Activated CD8-positive, alpha-beta memory T cell treated with anti-CD3 and anti-CD28 coated beads, Interleukin-2, amount 10 ng/mL, durations not matched to agents 7 days and 5 days (primary cell): ENCODE results near the gene GNG12. TPM values are rescaled to one million over a fixed set of nuclear protein-coding genes. Genes with fewer than 3 reads are reported as not detected.

ENCODE experiments used
- ATAC-seq: fragments of 150-1000 bp; cut with Tn5 transposase; one replicate; pipeline ENCODE4 v1.10.0; 2021; ENCODE audit warnings: moderate library complexity
- CTCF ChIA-PET: fragments of 350-600 bp; sonication (Branson Sonifier 250); formaldehyde crosslinking; loops from one replicate; lab custom pipeline; 2021; ENCODE audit warnings: antibody characterized with exemption; lab: Charles Lee
- DNase-seq: peaks from one replicate; pipeline ENCODE4 v3.0.0-alpha.2; 2020
- H3K27ac Mint-ChIP-seq: one replicate; pipeline ENCODE4 v1.8.0; 2021; ENCODE audit warnings: mild to moderate bottlenecking, mixed read lengths
- H3K27me3 Mint-ChIP-seq: one replicate; pipeline ENCODE4 v1.8.0; 2021; ENCODE audit warnings: mixed read lengths
- H3K36me3 Mint-ChIP-seq: one replicate; pipeline ENCODE4 v1.8.0; 2021; ENCODE audit warnings: mild to moderate bottlenecking, mixed read lengths
- H3K4me1 Mint-ChIP-seq: one replicate; pipeline ENCODE4 v1.8.0; 2021; ENCODE audit warnings: mixed read lengths
- H3K4me3 Mint-ChIP-seq: one replicate; pipeline ENCODE4 v1.8.0; 2021; ENCODE audit warnings: mild to moderate bottlenecking, moderate library complexity, mixed read lengths
- H3K9me3 Mint-ChIP-seq: one replicate; pipeline ENCODE4 v1.8.0; 2022; ENCODE audit warnings: low read depth, mixed read lengths
- total RNA-seq, 2 experiments: library from RNA; stranded (reverse); gene quantifications; one replicate each; pipeline ENCODE4 v1.2.3, GENCODE V29; 2021

Gene GNG12
- total RNA-seq, 2 experiments from 2014 or later = 0.33 TPM; not detected in 1

DNA sequence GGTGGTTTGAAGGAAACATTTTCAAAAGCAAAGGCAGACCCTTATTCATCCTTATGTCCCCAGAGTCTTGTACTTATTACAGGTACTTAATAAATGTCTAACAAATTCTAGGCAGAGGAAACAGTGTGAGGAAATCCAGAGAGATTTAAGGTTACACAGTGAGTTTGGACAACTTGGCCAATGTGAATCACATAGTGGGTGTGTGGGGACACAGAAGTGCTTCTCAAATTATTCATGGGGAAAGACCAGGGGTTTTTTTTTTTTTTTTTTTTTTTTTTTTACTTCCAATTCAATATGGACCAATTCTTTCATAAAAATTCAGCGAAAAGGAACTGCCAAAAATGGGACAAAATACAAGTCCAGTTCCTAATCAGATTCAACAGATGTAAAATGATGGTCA, 15.1 kb downstream of the GNG12 start:
- no peaks in the 10 kb centered on the region for H3K36me3 Mint-ChIP-seq
- H3K27ac Mint-ChIP-seq = no peak overlapping the region
- no peak overlapping the region for H3K4me3 Mint-ChIP-seq
- CTCF ChIA-PET = no interaction called here
- no peaks in the 10 kb centered on the region for H3K9me3 Mint-ChIP-seq
- no peaks in the 10 kb centered on the region for H3K4me1 Mint-ChIP-seq
- ATAC-seq = no peak
- H3K27me3 Mint-ChIP-seq = peaks cover 21% of the 10 kb centered on the region
- DNase-seq = no peak

DNA sequence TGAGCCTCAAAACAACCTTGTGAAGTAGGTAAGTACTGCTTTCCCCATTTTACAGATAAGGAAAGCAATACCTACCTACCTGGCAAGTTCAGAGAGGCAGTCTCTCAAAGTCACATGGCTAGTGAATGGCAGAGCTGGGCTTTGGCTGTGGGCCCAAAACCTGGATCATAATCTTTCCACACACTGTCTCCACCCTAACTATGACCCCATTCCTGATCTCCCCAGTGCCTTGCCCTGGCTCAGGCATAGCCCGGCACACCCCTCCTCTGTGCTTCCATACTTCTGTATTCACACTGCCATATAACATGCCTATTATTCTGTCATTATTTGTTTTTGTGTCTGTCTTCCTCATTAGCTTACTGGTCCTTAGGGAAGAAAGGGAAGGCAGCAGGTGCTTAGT, 15.9 kb downstream of the GNG12 start:
- no peaks in the 10 kb centered on the region for H3K9me3 Mint-ChIP-seq
- peaks cover 18% of the 10 kb centered on the region for H3K27me3 Mint-ChIP-seq
- no peak overlapping the region for H3K27ac Mint-ChIP-seq
- DNase-seq (no peak), ATAC-seq (no peak)
- H3K36me3 Mint-ChIP-seq = no peaks in the 10 kb centered on the region
- CTCF ChIA-PET = no interaction called here
- H3K4me3 Mint-ChIP-seq = no peak overlapping the region
- no peaks in the 10 kb centered on the region for H3K4me1 Mint-ChIP-seq

DNA sequence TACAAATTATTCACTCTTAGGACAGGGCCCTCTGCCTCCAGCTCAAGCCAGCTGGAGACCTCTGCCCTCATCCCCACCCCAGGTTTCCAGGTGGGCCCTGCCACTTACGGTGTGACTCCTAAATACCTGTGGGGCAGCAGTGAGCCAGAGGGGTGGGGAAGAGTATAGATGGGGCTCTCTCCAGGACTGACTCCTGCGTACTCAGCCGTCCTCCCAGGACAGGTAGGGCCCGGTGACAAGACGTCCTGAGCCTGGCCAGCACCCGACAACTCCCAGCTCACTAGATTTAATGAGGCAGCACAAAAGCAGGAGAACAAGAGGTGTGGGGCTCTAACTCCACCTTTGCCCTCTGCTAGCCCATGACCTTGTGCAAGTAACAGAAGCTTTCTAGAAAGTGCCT, 16.8 kb downstream of the GNG12 start:
- peaks cover 18% of the 10 kb centered on the region for H3K27me3 Mint-ChIP-seq
- CTCF ChIA-PET = no interaction called here
- no peak overlapping the region for H3K27ac Mint-ChIP-seq
- DNase-seq = no peak
- H3K9me3 Mint-ChIP-seq = no peaks in the 10 kb centered on the region
- H3K4me3 Mint-ChIP-seq = no peak overlapping the region
- H3K4me1 Mint-ChIP-seq = no peaks in the 10 kb centered on the region
- ATAC-seq = no peak
- no peaks in the 10 kb centered on the region for H3K36me3 Mint-ChIP-seq

DNA sequence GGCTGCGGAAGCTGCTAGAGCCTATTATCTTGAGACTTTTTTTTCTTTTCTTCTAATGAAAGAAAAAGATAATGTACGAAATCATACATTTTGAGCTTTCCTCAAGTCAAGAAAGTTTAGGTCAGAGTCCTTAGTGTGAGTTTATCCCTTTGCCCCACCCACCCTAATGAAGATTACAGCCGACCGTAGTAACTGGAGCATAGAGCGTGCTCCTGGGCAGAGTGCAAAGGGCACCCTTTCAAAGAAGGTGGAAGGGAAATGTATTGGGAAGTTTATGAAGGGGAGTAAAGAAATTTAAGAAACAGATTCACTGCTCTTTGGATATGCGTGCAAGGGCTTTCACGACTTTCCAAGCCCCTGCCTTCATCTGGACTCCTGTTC, 17.2 kb downstream of the GNG12 start:
- no peak overlapping the region for H3K4me3 Mint-ChIP-seq
- H3K36me3 Mint-ChIP-seq = no peaks in the 10 kb centered on the region
- DNase-seq = no peak
- H3K4me1 Mint-ChIP-seq = no peaks in the 10 kb centered on the region
- CTCF ChIA-PET = no interaction called here
- no peak for ATAC-seq
- H3K9me3 Mint-ChIP-seq = no peaks in the 10 kb centered on the region
- H3K27ac Mint-ChIP-seq = no peak overlapping the region
- H3K27me3 Mint-ChIP-seq = peaks cover 18% of the 10 kb centered on the region

DNA sequence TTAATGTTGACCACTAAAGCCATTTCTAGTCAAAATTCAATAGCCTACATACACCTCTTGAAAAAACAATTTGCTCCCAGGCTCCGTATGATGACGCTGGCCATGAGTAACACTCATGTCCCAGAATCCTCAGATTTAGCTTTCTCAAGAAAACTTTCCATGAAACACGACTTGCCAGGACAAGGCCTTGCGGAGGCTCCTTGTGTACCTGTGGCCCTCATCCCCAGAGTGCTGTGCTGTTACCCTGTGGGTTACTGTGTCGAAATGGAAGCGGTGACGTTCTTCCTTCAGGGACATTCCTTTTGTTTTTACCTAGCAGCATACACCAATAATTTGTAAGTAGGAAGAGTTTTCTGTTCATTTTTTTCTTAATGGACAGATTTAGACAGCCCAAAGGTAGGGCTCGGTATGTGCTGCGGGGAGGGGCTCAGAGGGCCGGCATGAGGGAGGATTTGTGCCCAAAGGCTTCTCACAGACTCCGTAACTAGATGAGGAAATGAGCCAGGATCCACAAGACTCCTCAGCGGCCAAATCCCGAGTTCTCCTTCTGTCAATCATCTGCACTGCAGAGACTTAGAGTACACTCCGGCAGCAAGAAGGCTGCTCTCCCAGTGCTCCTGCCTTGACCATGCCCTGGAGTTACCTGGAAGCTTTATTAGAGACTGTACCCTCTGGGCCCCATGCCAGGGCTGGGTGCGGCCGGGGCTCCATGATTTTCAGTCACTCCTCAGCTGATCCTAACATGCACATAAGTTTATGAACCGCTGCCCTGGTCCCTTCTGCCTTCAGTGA, 17.8 kb downstream of the GNG12 start:
- Mint-ChIP-seq H3K9me3 (no peaks in the 10 kb centered on the region), H3K27me3 (peaks cover 18% of the 10 kb centered on the region), H3K4me1 (no peaks in the 10 kb centered on the region), H3K4me3 (no peak overlapping the region), H3K27ac (no peak overlapping the region), H3K36me3 (no peaks in the 10 kb centered on the region)
- CTCF ChIA-PET = no interaction called here
- no peak for ATAC-seq
- DNase-seq = no peak

DNA sequence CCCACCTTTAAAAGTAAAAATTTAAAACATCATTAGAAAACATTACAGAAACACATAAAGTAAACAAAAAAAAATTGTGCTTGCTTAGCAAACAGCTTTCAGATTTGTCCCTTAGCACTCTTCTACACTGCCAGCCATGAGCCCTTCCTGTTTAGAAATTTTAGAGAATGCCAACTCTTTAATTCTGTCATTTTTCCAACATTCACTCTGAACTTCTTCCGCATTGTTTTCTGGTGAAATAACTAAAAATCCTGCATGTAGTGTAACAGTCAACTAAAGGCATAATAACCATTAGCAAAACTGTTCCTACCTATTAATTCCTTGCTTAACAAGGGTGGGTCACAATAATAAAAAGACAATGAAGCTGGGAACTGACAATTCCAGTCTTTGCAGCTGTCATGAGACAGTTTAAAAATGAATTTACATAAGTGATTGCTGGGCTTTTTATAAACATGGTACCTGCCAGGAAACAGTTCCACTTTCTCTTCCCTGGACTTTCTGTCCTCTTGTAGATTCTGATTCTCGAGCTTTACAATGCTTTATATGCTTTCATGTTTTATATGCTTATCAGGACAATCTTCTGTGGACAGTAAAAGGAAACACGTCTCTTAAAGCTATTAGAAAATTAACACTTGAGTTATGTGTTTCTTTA, 19.0 kb downstream of the GNG12 start:
- ATAC-seq (no peak), DNase-seq (no peak)
- Mint-ChIP-seq H3K36me3 (no peaks in the 10 kb centered on the region), H3K27ac (no peak overlapping the region), H3K27me3 (peaks cover 13% of the 10 kb centered on the region), H3K4me1 (no peaks in the 10 kb centered on the region), H3K9me3 (no peaks in the 10 kb centered on the region), H3K4me3 (no peak overlapping the region)
- CTCF ChIA-PET = no interaction called here

DNA sequence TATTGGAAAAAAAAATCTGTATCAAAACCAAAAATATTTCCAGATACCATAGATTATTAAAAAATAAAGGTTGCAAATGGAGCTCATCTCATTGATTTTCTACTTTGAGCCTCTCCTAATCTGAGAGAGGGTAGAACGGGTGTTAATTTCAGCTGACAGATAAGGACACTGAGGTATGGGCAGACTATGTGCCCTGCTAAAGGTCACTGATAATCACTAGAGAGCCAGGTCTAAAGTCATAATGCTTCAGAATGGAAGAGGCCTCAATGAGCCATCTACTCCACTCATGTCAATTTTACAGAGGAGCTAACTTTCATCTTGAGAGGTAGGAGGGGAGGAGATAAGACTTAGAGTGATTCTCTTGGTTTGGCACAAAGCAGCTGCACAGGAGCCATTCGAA, 21.0 kb downstream of the GNG12 start:
- ATAC-seq = no peak
- no peak overlapping the region for H3K27ac Mint-ChIP-seq

DNA sequence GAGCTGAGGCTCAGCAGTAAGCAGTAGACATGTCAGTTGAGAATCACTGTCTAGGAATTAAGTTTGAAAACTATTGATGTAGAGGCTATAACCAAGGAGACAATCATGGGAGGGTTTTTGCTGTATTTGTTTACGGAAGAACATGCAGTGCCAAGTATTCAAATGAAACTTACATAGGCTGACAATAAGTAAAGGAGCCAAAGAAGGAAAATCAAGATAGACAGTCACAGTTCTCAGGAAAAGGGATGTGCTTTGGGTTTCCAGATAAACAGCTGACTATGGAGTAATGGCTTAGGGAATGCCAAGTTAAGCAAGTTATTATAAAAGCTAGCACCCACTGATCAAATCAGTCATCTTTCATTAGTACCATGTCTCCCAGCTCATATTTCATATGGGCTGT, 21.5 kb downstream of the GNG12 start:
- CTCF ChIA-PET = no interaction called here
- no peaks in the 10 kb centered on the region for H3K36me3 Mint-ChIP-seq
- ATAC-seq = no peak
- DNase-seq = no peak
- H3K27me3 Mint-ChIP-seq = peaks cover 12% of the 10 kb centered on the region
- no peaks in the 10 kb centered on the region for H3K4me1 Mint-ChIP-seq
- no peak overlapping the region for H3K4me3 Mint-ChIP-seq
- no peak overlapping the region for H3K27ac Mint-ChIP-seq
- no peaks in the 10 kb centered on the region for H3K9me3 Mint-ChIP-seq

More for the DNA sequence above, 21.0 kb downstream of the GNG12 start:
- DNase-seq = no peak
- H3K27me3 Mint-ChIP-seq = peaks cover 10% of the 10 kb centered on the region
- CTCF ChIA-PET = no interaction called here
- H3K4me3 Mint-ChIP-seq = no peak overlapping the region
- H3K9me3 Mint-ChIP-seq = no peaks in the 10 kb centered on the region
- no peaks in the 10 kb centered on the region for H3K36me3 Mint-ChIP-seq
- no peaks in the 10 kb centered on the region for H3K4me1 Mint-ChIP-seq

DNA sequence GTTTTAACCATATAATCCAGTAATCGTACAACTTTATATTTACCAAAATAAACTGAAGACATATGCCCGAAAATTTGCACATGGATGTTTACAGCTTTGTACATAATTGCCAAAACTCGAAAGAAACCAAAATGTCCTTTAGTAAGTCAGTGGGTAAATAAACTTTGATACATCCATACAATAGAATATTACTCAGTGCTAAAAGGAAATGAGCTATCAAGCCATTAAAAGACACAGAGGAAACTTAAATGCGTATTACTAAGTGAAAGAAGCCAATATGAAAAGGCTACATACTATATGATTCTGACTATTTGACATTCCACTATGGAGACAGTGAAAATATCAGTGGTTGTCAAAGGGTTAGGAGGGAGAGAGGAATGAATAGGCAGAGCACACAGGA, 23.4 kb downstream of the GNG12 start:
- CTCF ChIA-PET = no interaction called here
- H3K27ac Mint-ChIP-seq = no peak overlapping the region
- H3K4me3 Mint-ChIP-seq = no peak overlapping the region
- no peaks in the 10 kb centered on the region for H3K9me3 Mint-ChIP-seq
- DNase-seq = no peak
- ATAC-seq = no peak
- no peaks in the 10 kb centered on the region for H3K4me1 Mint-ChIP-seq
- no peaks in the 10 kb centered on the region for H3K36me3 Mint-ChIP-seq
- H3K27me3 Mint-ChIP-seq = peaks cover 26% of the 10 kb centered on the region

DNA sequence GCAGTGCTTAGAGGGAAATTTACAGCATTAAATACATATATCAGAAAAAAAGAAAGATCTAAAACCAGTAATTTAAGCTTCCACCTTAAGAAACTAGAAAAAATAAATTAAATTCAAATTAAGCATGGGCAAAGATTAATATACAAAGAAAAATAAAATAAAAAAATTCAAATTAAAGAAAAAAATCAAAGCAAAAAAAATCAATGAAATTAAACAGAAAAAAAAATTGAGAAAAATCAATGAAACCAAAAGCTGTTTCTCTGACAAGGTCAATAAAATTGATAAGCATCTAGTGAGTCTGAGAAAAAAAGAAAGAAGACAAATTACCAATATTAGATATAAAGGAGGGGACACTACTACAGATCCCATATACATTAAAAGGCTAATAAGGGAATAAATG, 26.0 kb downstream of the GNG12 start:
- Mint-ChIP-seq H3K4me3 (no peak overlapping the region), H3K36me3 (no peaks in the 10 kb centered on the region), H3K27me3 (peaks cover 38% of the 10 kb centered on the region), H3K4me1 (no peaks in the 10 kb centered on the region), H3K27ac (no peak overlapping the region), H3K9me3 (no peaks in the 10 kb centered on the region)
- CTCF ChIA-PET = no interaction called here
- DNase-seq = no peak
- ATAC-seq = no peak

DNA sequence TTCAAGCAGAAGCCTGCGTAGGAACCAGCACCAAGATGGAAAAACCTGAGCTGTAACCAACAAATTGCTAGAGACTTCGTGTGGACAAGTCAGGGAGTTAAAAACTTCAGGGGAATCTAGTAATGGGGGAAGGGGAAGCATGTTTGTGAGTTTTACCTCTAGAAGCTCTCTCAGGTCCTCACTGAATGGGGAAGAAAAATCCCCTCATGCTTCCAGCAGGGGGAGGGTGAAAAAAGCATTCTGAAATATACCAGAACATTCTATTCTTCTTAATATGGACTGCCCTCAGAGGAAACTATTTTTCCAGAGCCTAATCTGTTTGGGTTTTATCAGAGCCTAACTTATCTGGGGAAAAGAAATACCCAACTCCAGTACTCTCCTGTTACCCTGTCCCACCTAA, 28.6 kb downstream of the GNG12 start:
- H3K9me3 Mint-ChIP-seq = no peaks in the 10 kb centered on the region
- CTCF ChIA-PET = no interaction called here
- ATAC-seq = no peak
- H3K4me3 Mint-ChIP-seq = no peak overlapping the region
- no peak overlapping the region for H3K27ac Mint-ChIP-seq
- no peak for DNase-seq
- no peaks in the 10 kb centered on the region for H3K4me1 Mint-ChIP-seq
- H3K27me3 Mint-ChIP-seq = peaks cover 50% of the 10 kb centered on the region
- no peaks in the 10 kb centered on the region for H3K36me3 Mint-ChIP-seq

DNA sequence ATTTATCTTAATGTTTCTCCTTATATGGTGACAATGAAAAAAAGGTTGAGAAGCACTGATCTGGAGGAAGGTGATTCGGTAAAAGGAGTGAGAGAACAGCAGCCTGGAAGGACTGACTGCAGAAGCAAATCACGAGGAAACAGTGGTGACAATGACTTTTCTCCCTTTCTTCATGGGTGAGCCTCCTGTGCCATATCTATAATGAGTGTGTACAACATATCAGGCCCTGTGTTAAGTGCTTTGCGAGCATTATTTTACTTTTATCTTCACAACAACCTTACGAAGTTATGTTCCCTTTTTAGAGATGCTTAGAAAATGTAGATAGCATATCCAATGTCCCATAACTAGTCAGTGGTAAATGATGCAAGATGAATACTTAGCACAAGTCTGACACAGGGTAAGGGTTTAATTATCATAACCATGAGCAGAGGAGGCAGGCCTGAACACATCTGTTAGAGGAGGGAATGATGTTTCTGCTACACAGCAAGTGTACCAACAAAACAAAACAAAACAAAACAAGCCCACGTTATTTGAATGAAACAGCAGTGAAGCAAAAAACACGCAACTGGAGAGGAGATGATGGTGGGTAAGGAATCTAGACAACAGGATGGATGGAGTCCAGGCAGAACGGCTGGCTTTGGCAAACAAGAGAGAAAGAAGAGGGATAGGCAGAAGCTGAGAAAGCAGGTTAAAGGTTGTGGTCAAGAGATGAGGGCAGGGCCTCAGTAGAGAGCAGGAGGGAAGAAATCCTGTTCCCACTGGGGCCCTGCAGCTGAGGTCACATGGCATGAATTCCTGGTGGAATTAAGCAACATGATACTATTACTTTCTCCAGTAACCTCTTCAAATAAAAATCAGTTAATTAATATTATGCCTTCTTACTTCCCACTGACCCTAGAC, 29.6 kb downstream of the GNG12 start:
- no peak overlapping the region for H3K4me3 Mint-ChIP-seq
- ATAC-seq = no peak

DNA sequence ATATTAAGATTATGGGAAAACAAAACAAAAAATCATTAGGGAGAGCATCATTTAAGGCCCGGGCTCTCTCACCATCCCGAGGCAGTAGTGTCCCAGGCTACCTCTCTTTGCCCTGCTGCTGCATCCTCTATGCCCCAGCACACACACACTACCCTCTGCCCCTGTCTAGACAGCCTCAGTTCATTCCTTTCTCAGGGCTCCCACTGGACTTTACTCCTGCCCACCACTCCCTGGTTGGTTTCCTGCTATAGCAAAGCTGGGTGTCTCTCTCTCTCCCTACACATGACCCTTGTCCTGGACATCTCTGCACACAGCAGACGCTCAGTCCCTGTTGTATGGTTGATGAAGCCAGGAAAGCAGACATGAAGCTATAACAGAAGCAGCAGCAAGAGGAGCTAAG, 30.7 kb downstream of the GNG12 start:
- H3K9me3 Mint-ChIP-seq = no peaks in the 10 kb centered on the region
- H3K27ac Mint-ChIP-seq = no peak overlapping the region
- no peak overlapping the region for H3K4me3 Mint-ChIP-seq
- CTCF ChIA-PET = interaction anchor here (0.6 kb wide), 1 partner anchor 120 kb away, joined by 3 read pairs; no protein-coding TSS in a partner anchor
- H3K4me1 Mint-ChIP-seq = no peaks in the 10 kb centered on the region
- ATAC-seq (no peak), DNase-seq (no peak)
- H3K27me3 Mint-ChIP-seq = peaks cover 42% of the 10 kb centered on the region
- no peaks in the 10 kb centered on the region for H3K36me3 Mint-ChIP-seq

More for the DNA sequence above, 29.6 kb downstream of the GNG12 start:
- H3K27me3 Mint-ChIP-seq = peaks cover 50% of the 10 kb centered on the region
- H3K9me3 Mint-ChIP-seq = no peaks in the 10 kb centered on the region
- no peaks in the 10 kb centered on the region for H3K36me3 Mint-ChIP-seq
- no peaks in the 10 kb centered on the region for H3K4me1 Mint-ChIP-seq
- CTCF ChIA-PET = no interaction called here
- H3K27ac Mint-ChIP-seq = no peak overlapping the region
- no peak for DNase-seq
